Prostate gland (tissue), 2 donors: Measurements from ENCODE around the gene CKMT2. TPM values are rescaled to one million over a fixed set of nuclear protein-coding genes. Genes with fewer than 3 reads are reported as not detected.

Experiments used
- DNase-seq: peaks from one replicate; pipeline ENCODE4 v3.0.0-alpha.2; 2019; ENCODE audit warnings: low spot score
- H3K27ac ChIP-seq, 2 donors: fragments of 200-600 bp; sonication (generic); 2 replicates each; pipeline ENCODE4 v1.5.1; 2017 to 2019
- H3K27me3 ChIP-seq: fragments of 200-600 bp; sonication (generic); replicated peaks from 2 replicates; pipeline ENCODE4 v1.5.1; 2019; ENCODE audit not compliant: insufficient read depth
- H3K36me3 ChIP-seq, 2 donors: fragments of 200-600 bp; sonication (generic); 1 replicate in 1 of 2; 2 replicates in 1 of 2; pipeline versions ENCODE4 v1.5.1 to v1.8.1; 2017 to 2019
- H3K4me1 ChIP-seq: fragments of 200-600 bp; sonication (generic); replicated peaks from 2 replicates; pipeline ENCODE4 v1.5.1; 2019
- H3K4me3 ChIP-seq, 2 donors: fragments of 200-600 bp; sonication (generic); 2 replicates each; pipeline ENCODE4 v1.5.1; 2017 to 2019
- H3K9me3 ChIP-seq: fragments of 200-600 bp; sonication (generic); 2 replicates; pipeline ENCODE4 v1.5.1; 2017
- POLR2A ChIP-seq: fragments of 450-650 bp; IDR thresholded peaks from one replicate; pipeline ENCODE4 v1.6.1; 2016; ENCODE audit warnings: antibody characterized with exemption, mild to moderate bottlenecking
- POLR2AphosphoS5 ChIP-seq: sonication (generic); formaldehyde crosslinking; IDR thresholded peaks from one replicate; pipeline ENCODE4 v1.6.1; 2017; ENCODE audit warnings: antibody characterized with exemption
- WGBS: methylation state at CpG from one replicate; pipeline ENCODE4 v1.1.5; 2018; 5-methylcytosine and 5-hydroxymethylcytosine counted together
- intact Hi-C: fragments of 100-400 bp; cut with DNase I; formaldehyde crosslinking; loops from one replicate; pipeline ENCODE4 v1.14.2; 2022
- total RNA-seq, 2 donors: library from RNA; depleted of rRNA; stranded (reverse); fragments of >200 nt; gene quantifications; one replicate each; pipeline ENCODE4 v1.1.0, GENCODE V29; 2016
- TF ChIP-seq, protein P1 (sequence below), 4 experiments: fragments of 200-600 bp in 2 of 4; fragments of 450-650 bp in 2 of 4; sonication (generic) in 2 of 4; IDR thresholded peaks; 1 replicate in 3 of 4; 2 replicates in 1 of 4; pipeline ENCODE4 v1.5.1; 2016 to 2019; ENCODE audit warnings: antibody characterized with exemption in 4 of 4, mild to moderate bottlenecking in 2 of 4, moderate library complexity in 2 of 4

CKMT2 gene
- total RNA-seq, 2 donors from 2014 or later: 9.8 to 25.4 TPM

DNA sequence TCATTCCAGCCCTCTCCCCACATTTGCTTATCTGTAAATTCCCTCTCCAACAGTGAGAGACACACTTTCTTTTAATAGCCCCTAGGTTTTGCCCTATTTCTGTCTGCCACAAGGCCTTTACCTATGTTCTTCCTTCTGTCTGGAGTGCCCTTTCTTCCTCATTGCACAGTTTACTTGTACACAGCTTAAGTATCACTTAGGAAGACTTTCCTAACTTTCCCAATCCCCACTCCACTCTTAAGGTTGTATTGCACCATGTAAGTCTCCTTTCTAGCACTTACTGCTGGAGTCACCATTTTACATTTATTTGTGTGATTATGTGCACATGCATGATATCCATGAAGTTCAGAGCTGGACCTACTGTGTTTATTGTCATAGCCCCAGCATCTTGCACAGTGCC is 10.8 kb upstream of the CKMT2 start:
- intact Hi-C loops: no loop called here

DNA sequence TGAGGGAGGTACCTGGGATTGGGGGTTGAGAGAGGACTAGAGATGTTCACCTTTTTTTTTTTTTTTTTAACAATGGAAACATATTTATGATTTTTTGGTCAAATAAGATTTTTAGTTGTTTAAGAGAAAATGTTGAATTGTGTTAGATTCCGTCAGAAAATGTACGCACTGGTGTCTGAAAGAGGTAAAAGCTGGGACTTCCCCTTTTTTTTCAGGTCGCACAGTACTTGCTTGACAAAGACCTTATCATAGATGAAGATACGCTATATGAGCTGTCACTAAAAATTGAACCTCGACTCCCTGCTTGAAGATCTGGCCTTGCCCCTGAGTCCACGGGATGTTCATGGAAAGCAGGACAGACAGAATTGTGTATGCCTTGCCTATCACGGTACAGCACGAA is 7.7 kb upstream of the CKMT2 start:
- 93% methylated on average over 8 of the region's 8 CpGs for WGBS
- intact Hi-C loops: no loop called here
- H3K27ac ChIP-seq: no peak overlapping the region
- H3K27me3 ChIP-seq: no peaks in the 10 kb centered on the region
- no peak overlapping the region for H3K4me3 ChIP-seq
- H3K4me1 ChIP-seq: no peaks in the 10 kb centered on the region
- TF ChIP-seq POLR2AphosphoS5 (no peak), POLR2A (no peak)
- TF ChIP-seq, protein P1, sequence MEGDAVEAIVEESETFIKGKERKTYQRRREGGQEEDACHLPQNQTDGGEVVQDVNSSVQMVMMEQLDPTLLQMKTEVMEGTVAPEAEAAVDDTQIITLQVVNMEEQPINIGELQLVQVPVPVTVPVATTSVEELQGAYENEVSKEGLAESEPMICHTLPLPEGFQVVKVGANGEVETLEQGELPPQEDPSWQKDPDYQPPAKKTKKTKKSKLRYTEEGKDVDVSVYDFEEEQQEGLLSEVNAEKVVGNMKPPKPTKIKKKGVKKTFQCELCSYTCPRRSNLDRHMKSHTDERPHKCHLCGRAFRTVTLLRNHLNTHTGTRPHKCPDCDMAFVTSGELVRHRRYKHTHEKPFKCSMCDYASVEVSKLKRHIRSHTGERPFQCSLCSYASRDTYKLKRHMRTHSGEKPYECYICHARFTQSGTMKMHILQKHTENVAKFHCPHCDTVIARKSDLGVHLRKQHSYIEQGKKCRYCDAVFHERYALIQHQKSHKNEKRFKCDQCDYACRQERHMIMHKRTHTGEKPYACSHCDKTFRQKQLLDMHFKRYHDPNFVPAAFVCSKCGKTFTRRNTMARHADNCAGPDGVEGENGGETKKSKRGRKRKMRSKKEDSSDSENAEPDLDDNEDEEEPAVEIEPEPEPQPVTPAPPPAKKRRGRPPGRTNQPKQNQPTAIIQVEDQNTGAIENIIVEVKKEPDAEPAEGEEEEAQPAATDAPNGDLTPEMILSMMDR (IDR thresholded peaks at IDR 0.05): no peak
- H3K36me3 ChIP-seq: no peaks in the 10 kb centered on the region
- no peak for DNase-seq
- H3K9me3 ChIP-seq: no peaks in the 10 kb centered on the region

More for the DNA sequence above, 10.8 kb upstream of the CKMT2 start:
- no peaks in the 10 kb centered on the region for H3K4me1 ChIP-seq
- no peak overlapping the region for H3K4me3 ChIP-seq
- no peaks in the 10 kb centered on the region for H3K36me3 ChIP-seq
- H3K27me3 ChIP-seq: no peaks in the 10 kb centered on the region
- TF ChIP-seq POLR2A (no peak), POLR2AphosphoS5 (no peak)
- TF ChIP-seq, protein P1 (IDR thresholded peaks at IDR 0.05): no peak
- no peaks in the 10 kb centered on the region for H3K9me3 ChIP-seq
- no peak for DNase-seq
- H3K27ac ChIP-seq: no peak overlapping the region

DNA sequence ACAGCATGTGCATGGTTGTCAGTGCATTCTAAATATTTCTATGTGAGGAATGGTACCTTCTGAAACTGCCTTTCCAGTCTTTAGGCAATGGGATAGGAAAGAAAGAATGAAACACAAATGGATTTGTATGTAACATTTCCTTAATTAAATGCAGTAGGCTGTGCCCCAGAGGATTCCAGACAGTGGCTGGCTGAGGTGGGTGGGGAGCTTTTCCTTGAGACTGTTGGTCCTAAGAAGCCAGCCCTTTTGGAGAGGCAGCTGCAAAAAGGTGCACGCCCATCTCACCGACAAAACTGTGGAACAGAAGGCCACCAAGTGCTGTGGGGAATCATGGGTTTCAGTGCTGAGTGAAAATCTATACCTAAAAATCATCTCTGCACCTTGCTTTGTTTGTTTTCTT is 6.8 kb upstream of the CKMT2 start:
- H3K27me3 ChIP-seq: no peaks in the 10 kb centered on the region
- TF ChIP-seq, protein P1 (IDR thresholded peaks at IDR 0.05): no peak
- TF ChIP-seq POLR2A: no peak
- intact Hi-C loops: no loop called here
- 87% methylated on average over 2 of the region's 2 CpGs for WGBS
- DNase-seq: no peak
- H3K4me3 ChIP-seq: no peak overlapping the region
- no peak overlapping the region for H3K27ac ChIP-seq
- H3K4me1 ChIP-seq: no peaks in the 10 kb centered on the region
- H3K9me3 ChIP-seq: no peaks in the 10 kb centered on the region
- H3K36me3 ChIP-seq: no peaks in the 10 kb centered on the region

DNA sequence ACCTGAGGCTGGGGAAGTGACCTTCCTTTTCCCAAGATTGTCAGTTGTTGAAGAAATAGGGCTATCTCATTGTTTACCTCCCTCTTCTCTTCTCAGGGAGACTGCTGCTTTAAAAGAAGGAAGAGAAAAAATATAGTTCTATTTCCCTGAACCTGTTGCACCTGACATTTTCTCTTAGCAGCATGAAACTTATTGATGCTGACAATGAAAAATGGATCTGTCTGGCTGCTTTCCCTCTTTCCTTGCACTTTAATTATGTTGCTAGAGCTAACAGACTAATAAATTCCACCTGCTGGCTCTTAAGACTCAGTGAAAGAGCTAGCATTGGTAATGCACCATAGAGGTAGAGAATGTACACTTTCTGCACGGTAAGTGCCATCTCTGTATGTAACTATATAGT is 6.2 kb upstream of the CKMT2 start:
- TF ChIP-seq, protein P1 (IDR thresholded peaks at IDR 0.05): no peak
- TF ChIP-seq POLR2AphosphoS5 (no peak), POLR2A (no peak)
- H3K4me1 ChIP-seq: no peaks in the 10 kb centered on the region
- H3K36me3 ChIP-seq: no peaks in the 10 kb centered on the region
- no peaks in the 10 kb centered on the region for H3K27me3 ChIP-seq
- no peak overlapping the region for H3K4me3 ChIP-seq
- no peaks in the 10 kb centered on the region for H3K9me3 ChIP-seq
- no peak for DNase-seq
- intact Hi-C loops: no loop called here
- 38% methylated on average over 1 of the region's 1 CpG for WGBS
- no peak overlapping the region for H3K27ac ChIP-seq

DNA sequence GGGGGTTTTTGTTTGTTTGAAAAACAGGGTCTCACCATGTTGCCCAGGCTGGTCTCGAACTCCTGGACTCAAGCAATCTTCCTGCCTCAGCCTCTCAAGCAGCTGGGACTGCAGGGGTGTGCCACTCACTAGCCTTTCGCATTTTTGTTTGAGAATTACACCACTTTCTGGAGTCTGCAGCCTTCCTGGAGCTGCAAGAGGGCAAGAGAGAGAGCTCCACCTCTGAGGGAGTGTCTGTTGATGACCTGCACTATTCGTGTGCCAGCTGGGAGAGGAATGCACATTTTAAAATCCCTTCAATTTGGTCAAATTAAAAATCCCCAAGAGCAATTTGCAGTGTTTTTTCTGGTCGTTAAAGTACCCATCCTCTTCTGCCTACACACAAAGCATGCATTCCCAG is 5.0 kb upstream of the CKMT2 start:
- no peak overlapping the region for H3K27ac ChIP-seq
- H3K9me3 ChIP-seq: no peaks in the 10 kb centered on the region
- H3K27me3 ChIP-seq: no peaks in the 10 kb centered on the region
- intact Hi-C loops: no loop called here
- WGBS: 70% methylated on average over 4 of the region's 4 CpGs
- H3K4me3 ChIP-seq: no peak overlapping the region
- H3K4me1 ChIP-seq: no peaks in the 10 kb centered on the region
- TF ChIP-seq POLR2AphosphoS5: no peak
- TF ChIP-seq, protein P1 (IDR thresholded peaks at IDR 0.05): no peak
- no peak for TF ChIP-seq POLR2A
- no peak for DNase-seq
- no peaks in the 10 kb centered on the region for H3K36me3 ChIP-seq
